Retina (tissue), 1 donor: Measurements from ENCODE around the gene PTGES2.

Source experiments
- DNase-seq: peaks from one replicate; pipeline ENCODE4 v3.0.0-alpha.2; 2016

Gene PTGES2

GRCh38 chr9:128102196-128102595, 25.3 kb downstream of the PTGES2 start:
- no peak for DNase-seq

- no peak for DNase-seq
Observed at GRCh38 chr9:128101690-128102089, 25.8 kb downstream of the PTGES2 start.

GRCh38 chr9:128101231-128101661, 26.3 kb downstream of the PTGES2 start:
- DNase-seq, result no peak

- DNase-seq, result no peak
Observed at GRCh38 chr9:128100581-128100980, 26.9 kb downstream of the PTGES2 start.

GRCh38 chr9:128099932-128100491, 27.5 kb downstream of the PTGES2 start:
- no peak for DNase-seq

- DNase-seq, result peak; percentile 54
Observed at GRCh38 chr9:128099231-128099931, 28.1 kb downstream of the PTGES2 start.

- peak; percentile 84 for DNase-seq
Observed at GRCh38 chr9:128098297-128099230, 29.0 kb downstream of the PTGES2 start.

GRCh38 chr9:128097543-128098296, 29.8 kb downstream of the PTGES2 start:
- DNase-seq, result no peak

- DNase-seq, result no peak
Observed at GRCh38 chr9:128096616-128097536, 30.7 kb downstream of the PTGES2 start.

GRCh38 chr9:128094950-128095544, 32.5 kb downstream of the PTGES2 start:
- DNase-seq, result no peak

- DNase-seq, result peak; percentile 88
Observed at GRCh38 chr9:128094166-128094949, 33.2 kb downstream of the PTGES2 start.

GRCh38 chr9:128093011-128093410, 34.5 kb downstream of the PTGES2 start:
- DNase-seq, result no peak

GRCh38 chr9:128092199-128092977, 35.1 kb downstream of the PTGES2 start:
- no peak for DNase-seq

- no peak for DNase-seq
Observed at GRCh38 chr9:128091571-128091970, 36.0 kb downstream of the PTGES2 start.

- peak; percentile 91 for DNase-seq
Observed at GRCh38 chr9:128091144-128091543, 36.4 kb downstream of the PTGES2 start.

GRCh38 chr9:128089299-128089698, 38.2 kb downstream of the PTGES2 start:
- no peak for DNase-seq

GRCh38 chr9:128088253-128088945, 39.1 kb downstream of the PTGES2 start:
- DNase-seq, result no peak

GRCh38 chr9:128087262-128087661, 40.3 kb downstream of the PTGES2 start:
- DNase-seq, result no peak

- no peak for DNase-seq
Observed at GRCh38 chr9:128085943-128086342, 41.6 kb downstream of the PTGES2 start.
